Lung (tissue), 12 donors: ENCODE results near the gene CHN1. TPM values are rescaled to one million over a fixed set of nuclear protein-coding genes. Genes with fewer than 3 reads are reported as not detected.

Experiments used
- ATAC-seq: fragments of 200-7000 bp; cut with Tn5 transposase; one replicate; pipeline ENCODE4 v1.9.1; 2020; ENCODE audit warnings: moderate number of reproducible peaks; ENCODE audit not compliant: insufficient read depth, low FRiP score
- DNase-seq, 3 donors: peaks; one replicate each; pipeline ENCODE4 v3.0.0-alpha.2; 2013 to 2017
- H3K27ac ChIP-seq, 2 donors: one replicate each; pipeline ENCODE4 v1.5.1; 2013; ENCODE audit warnings: mild to moderate bottlenecking in 2 of 2, moderate library complexity in 2 of 2, control low read depth in 1 of 2, inconsistent platforms in 1 of 2, low read depth in 1 of 2, low read length in 1 of 2
- H3K27me3 ChIP-seq, 3 donors: one replicate each; pipeline ENCODE4 v1.5.1; 2013; ENCODE audit warnings: low read length in 2 of 3; ENCODE audit not compliant: control insufficient read depth in 3 of 3, insufficient read depth in 3 of 3
- H3K36me3 ChIP-seq, 4 donors: one replicate each; pipeline ENCODE4 v1.5.1; 2013; ENCODE audit warnings: low read length in 4 of 4, mild to moderate bottlenecking in 1 of 4, moderate library complexity in 1 of 4; ENCODE audit not compliant: control insufficient read depth in 4 of 4, insufficient read depth in 4 of 4
- H3K4me1 ChIP-seq, 5 donors: one replicate each; pipeline ENCODE4 v1.5.1; 2013; ENCODE audit warnings: low read length in 5 of 5, mild to moderate bottlenecking in 2 of 5, moderate library complexity in 1 of 5; ENCODE audit not compliant: control insufficient read depth in 5 of 5, insufficient read depth in 5 of 5
- H3K4me3 ChIP-seq: one replicate; pipeline ENCODE4 v1.5.1; 2013; ENCODE audit warnings: mild to moderate bottlenecking, control low read depth, moderate library complexity
- H3K9ac ChIP-seq, 2 donors: one replicate each; pipeline ENCODE4 v1.5.1; 2013; ENCODE audit warnings: low read length in 2 of 2, control low read depth in 1 of 2; ENCODE audit not compliant: insufficient read depth in 1 of 2
- H3K9me3 ChIP-seq, 4 donors: one replicate each; pipeline ENCODE4 v1.5.1; 2013; ENCODE audit warnings: low read length in 3 of 4, mild to moderate bottlenecking in 1 of 4, moderate library complexity in 1 of 4; ENCODE audit not compliant: control insufficient read depth in 4 of 4, insufficient read depth in 3 of 4
- CTCF ChIP-seq: IDR thresholded peaks from 2 replicates; pipeline ENCODE4 v1.5.1; 2012; ENCODE audit warnings: mild to moderate bottlenecking; ENCODE audit errors: control extremely low read depth, extremely low read depth
- WGBS, 2 donors: extraction: QIAGEN DNeasy Blood & Tissue Kit; methylation state at CpG; one replicate each; pipeline ENCODE4 v1.1.7; 2013; 5-methylcytosine and 5-hydroxymethylcytosine counted together
- polyA plus RNA-seq, 2 donors: library from polyadenylated mRNA; stranded (reverse); fragments of 200-250 nt; gene quantifications; one replicate each; pipeline ENCODE4 v1.2.1, GENCODE V29; 2013
- total RNA-seq, 2 donors: library from RNA; depleted of rRNA in 1 of 2; stranded (reverse); fragments of >200 nt in 1 of 2; gene quantifications; one replicate each; pipeline ENCODE4 v1.2.1, GENCODE V29; 2014 to 2021
- donor health status: control.
- donor health status: control.
- donor health status: Bipolar disorder and iron deficiency.
- donor health status: healthy.
- donor health status: DM: yes; HTN: yes; CAD: no.

CHN1 gene
- total and polyA plus RNA-seq, 4 donors = 6.8 to 80.9 (median 14.5) TPM

DNA sequence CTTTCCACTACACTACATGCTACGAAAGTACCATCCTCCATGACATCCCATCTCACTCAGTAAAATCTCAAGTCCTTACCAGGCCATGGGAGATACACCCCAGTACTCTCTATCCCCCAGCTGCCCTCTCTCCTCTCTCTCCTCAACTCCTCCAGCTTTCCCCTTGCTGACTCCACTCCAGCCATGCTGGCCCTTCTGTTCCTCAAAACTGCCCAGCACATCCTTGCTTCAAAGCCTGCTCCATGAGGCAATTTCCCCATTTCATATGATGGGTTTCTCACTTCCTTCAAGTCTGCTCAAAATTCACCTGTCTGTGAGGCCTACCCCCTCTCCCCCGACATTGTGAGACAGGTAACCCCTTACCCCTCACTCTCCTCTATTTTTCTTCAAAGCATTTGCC lies 8.6 kb downstream of the CHN1 start:
- no peak for DNase-seq
- Histone ChIP-seq H3K36me3 (no peaks in the 10 kb centered on the region), H3K9ac (no peak overlapping the region), H3K27me3 (no peaks in the 10 kb centered on the region), H3K27ac (peak overlapping the region in 1 of 2 donors; percentile 53), H3K4me1 (peaks cover 0 to 6% (median 0%) of the 10 kb centered on the region in 5 donors), H3K4me3 (no peak overlapping the region), H3K9me3 (no peaks in the 10 kb centered on the region)
- 57 to 86% methylated on average over 2 of the region's 2 CpGs for WGBS, 2 donors
- TF ChIP-seq CTCF = no peak
- ATAC-seq = no peak

- WGBS, 2 donors = 81 to 84% methylated on average over 5 of the region's 5 CpGs
- DNase-seq = no peak
- Histone ChIP-seq H3K4me3 (no peak overlapping the region), H3K4me1 (peaks cover 0 to 6% (median 2%) of the 10 kb centered on the region in 5 donors), H3K27ac (no peak overlapping the region), H3K9ac (no peak overlapping the region), H3K27me3 (no peaks in the 10 kb centered on the region), H3K9me3 (no peaks in the 10 kb centered on the region), H3K36me3 (no peaks in the 10 kb centered on the region)
- ATAC-seq = no peak
- no peak for TF ChIP-seq CTCF
These were observed 10.8 kb downstream of the CHN1 start for GRCh38 chr2:174994381-174994780.

- H3K9ac ChIP-seq = no peak overlapping the region
- ATAC-seq (no peak), DNase-seq (no peak)
- H3K36me3 ChIP-seq = no peaks in the 10 kb centered on the region
- peaks cover 0 to 3% (median 0%) of the 10 kb centered on the region in 5 donors for H3K4me1 ChIP-seq
- H3K9me3 ChIP-seq = no peaks in the 10 kb centered on the region
- WGBS, 2 donors = 96% methylated on average over 1 of the region's 1 CpG
- no peak overlapping the region for H3K4me3 ChIP-seq
- H3K27me3 ChIP-seq = no peaks in the 10 kb centered on the region
- no peak overlapping the region for H3K27ac ChIP-seq
- TF ChIP-seq CTCF = no peak
These were observed 12.3 kb downstream of the CHN1 start for GRCh38 chr2:174992886-174993285.

- peaks cover 0 to 11% (median 0%) of the 10 kb centered on the region in 5 donors for H3K4me1 ChIP-seq
- peak; percentile 8 for TF ChIP-seq CTCF
- peak in 2 of 3 donors; percentile 75 to 80 for DNase-seq
These were observed 19.6 kb downstream of the CHN1 start for GRCh38 chr2:174985614-174986013.

More at GRCh38 chr2:174985614-174986013, 19.6 kb downstream of the CHN1 start:
- no peaks in the 10 kb centered on the region for H3K27me3 ChIP-seq
- ATAC-seq = no peak
- no peak overlapping the region for H3K27ac ChIP-seq
- no peaks in the 10 kb centered on the region for H3K36me3 ChIP-seq
- H3K9me3 ChIP-seq = no peaks in the 10 kb centered on the region
- H3K4me3 ChIP-seq = no peak overlapping the region
- 58 to 84% methylated on average over 2 of the region's 2 CpGs for WGBS, 2 donors
- H3K9ac ChIP-seq = peak overlapping the region in 1 of 2 donors; percentile 33
